Activated naive CD8-positive, alpha-beta T cell treated with anti-CD3 and anti-CD28 coated beads, Interleukin-2, amount 10 ng/mL, durations not matched to agents 7 days and 5 days (primary cell): Measurements from ENCODE around the gene C12orf76. TPM values are rescaled to one million over a fixed set of nuclear protein-coding genes. Genes with fewer than 3 reads are reported as not detected.
A peak's percentile ranks its signal among the peaks of the same experiment; 100 is the strongest.

Experiments
- ATAC-seq: fragments of 150-1000 bp; cut with Tn5 transposase; one replicate; pipeline ENCODE4 v1.10.0; 2021; ENCODE audit warnings: low read depth, moderate library complexity
- POLR2A ChIA-PET: fragments of 350-600 bp; sonication (Branson Sonifier 250); formaldehyde crosslinking; loops from one replicate; lab custom pipeline; 2021; ENCODE audit warnings: antibody characterized with exemption; lab: Charles Lee
- DNase-seq: peaks from one replicate; pipeline ENCODE4 v3.0.0; 2021
- H3K27ac Mint-ChIP-seq: one replicate; pipeline ENCODE4 v1.8.0; 2022; ENCODE audit warnings: mild to moderate bottlenecking, mixed read lengths
- H3K27me3 Mint-ChIP-seq: one replicate; pipeline ENCODE4 v1.8.0; 2022; ENCODE audit warnings: mild to moderate bottlenecking, moderate library complexity, mixed read lengths
- H3K36me3 Mint-ChIP-seq: one replicate; pipeline ENCODE4 v1.8.0; 2021; ENCODE audit warnings: mild to moderate bottlenecking, mixed read lengths
- H3K4me1 Mint-ChIP-seq: one replicate; pipeline ENCODE4 v1.8.0; 2021; ENCODE audit warnings: mixed read lengths
- H3K4me3 Mint-ChIP-seq: one replicate; pipeline ENCODE4 v1.8.0; 2022; ENCODE audit warnings: mild to moderate bottlenecking, moderate library complexity, mixed read lengths
- H3K9me3 Mint-ChIP-seq: one replicate; pipeline ENCODE4 v1.8.0; 2021; ENCODE audit warnings: mixed read lengths
- total RNA-seq, 2 experiments: library from RNA; stranded (reverse); gene quantifications; one replicate each; pipeline ENCODE4 v1.2.3, GENCODE V29; 2021

The C12orf76 gene
- total RNA-seq, 2 experiments from 2014 or later, result 22.1 to 23.2 TPM

- peak overlapping the region; percentile 93 for H3K27ac Mint-ChIP-seq
Measured at GRCh38 chr12:109995361-109995685, 53.0 kb downstream of the C12orf76 start.

GRCh38 chr12:109994401-109995175, 53.7 kb downstream of the C12orf76 start:
- peaks cover 12% of the 10 kb centered on the region for H3K36me3 Mint-ChIP-seq
- H3K9me3 Mint-ChIP-seq, result no peaks in the 10 kb centered on the region
- peaks cover 35% of the 10 kb centered on the region for H3K4me1 Mint-ChIP-seq
- H3K27ac Mint-ChIP-seq, result peak overlapping the region; percentile 93
- peak overlapping the region; percentile 99 for H3K4me3 Mint-ChIP-seq
- ATAC-seq (no peak), DNase-seq (no peak)
- POLR2A ChIA-PET, result interaction anchor here (0.5 to 1.4 kb wide), 6 partner anchors 9 to 79 kb away, joined by 3 to 5 read pairs (median 4); no protein-coding TSS in a partner anchor
- no peaks in the 10 kb centered on the region for H3K27me3 Mint-ChIP-seq

More at GRCh38 chr12:109995361-109995685, 53.0 kb downstream of the C12orf76 start:
- ATAC-seq, result no peak
- Mint-ChIP-seq H3K9me3 (no peaks in the 10 kb centered on the region), H3K27me3 (no peaks in the 10 kb centered on the region), H3K4me1 (peaks cover 35% of the 10 kb centered on the region), H3K4me3 (peak overlapping the region; percentile 99), H3K36me3 (peaks cover 12% of the 10 kb centered on the region)
- POLR2A ChIA-PET, result interaction anchor here (0.5 to 1.3 kb wide), 3 partner anchors 11 to 78 kb away, joined by 4 read pairs; no protein-coding TSS in a partner anchor
- DNase-seq, result no peak

GRCh38 chr12:109993091-109993490, 55.2 kb downstream of the C12orf76 start:
- ATAC-seq, result no peak
- Mint-ChIP-seq H3K4me1 (peaks cover 30% of the 10 kb centered on the region), H3K36me3 (peaks cover 18% of the 10 kb centered on the region), H3K4me3 (peak overlapping the region; percentile 99), H3K9me3 (no peaks in the 10 kb centered on the region), H3K27ac (no peak overlapping the region), H3K27me3 (no peaks in the 10 kb centered on the region)
- POLR2A ChIA-PET, result interaction anchor here (1.0 to 1.4 kb wide), 2 partner anchors 10 to 19 kb away, joined by 3 read pairs; no protein-coding TSS in a partner anchor
- no peak for DNase-seq

DNA sequence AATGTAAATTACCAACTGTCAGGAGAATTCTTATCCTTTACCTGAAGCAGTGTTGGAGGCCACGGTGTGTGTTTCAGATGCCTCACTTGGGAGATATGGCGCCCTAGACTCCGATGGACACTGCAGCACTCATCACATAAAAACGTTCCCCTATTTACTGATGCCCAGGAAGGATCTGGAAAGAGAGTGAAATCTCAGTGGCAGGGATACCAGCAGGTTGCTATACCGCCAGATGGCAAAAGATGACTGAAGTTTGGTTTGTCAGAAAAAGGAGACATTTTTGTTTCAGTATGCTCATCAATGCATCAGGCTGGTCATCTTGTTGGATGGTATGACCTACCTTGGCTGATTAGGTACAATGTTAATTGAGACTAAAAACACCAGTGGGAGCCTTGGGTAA, 56.7 kb downstream of the C12orf76 start:
- no peak for DNase-seq
- H3K4me3 Mint-ChIP-seq, result no peak overlapping the region
- no peaks in the 10 kb centered on the region for H3K27me3 Mint-ChIP-seq
- H3K36me3 Mint-ChIP-seq, result peaks cover 23% of the 10 kb centered on the region
- no peak for ATAC-seq
- POLR2A ChIA-PET, result no interaction called here
- no peaks in the 10 kb centered on the region for H3K9me3 Mint-ChIP-seq
- peaks cover 25% of the 10 kb centered on the region for H3K4me1 Mint-ChIP-seq
- H3K27ac Mint-ChIP-seq, result no peak overlapping the region

Other genes with a start within 250 kb of the C12orf76 start
- not detected for gene TRPV4, start 215.1 kb downstream of the C12orf76 start, total RNA-seq
- 10 to 100 TPM; 18.3 to 20.2 TPM for gene GLTP, start 168.0 kb downstream of the C12orf76 start, total RNA-seq
- 10 to 100 TPM; 34.4 to 37.2 TPM for gene TCHP, start 148.2 kb downstream of the C12orf76 start, total RNA-seq
- gene GIT2, start 52.2 kb downstream of the C12orf76 start, total RNA-seq, result 100 to 1,000 TPM; 101 to 103 TPM
- gene ANKRD13A, start 49.1 kb downstream of the C12orf76 start, total RNA-seq, result 10 to 100 TPM; 85.8 to 88.8 TPM
- gene IFT81, start 75.8 kb upstream of the C12orf76 start, total RNA-seq, result 1 to 10 TPM; 1.7 to 2.4 TPM
- 10 to 100 TPM; 96.1 to 100.0 TPM for gene ATP2A2, start 232.7 kb upstream of the C12orf76 start, total RNA-seq